Fibroblast of skin of scalp (primary cell): ENCODE results near the gene NSUN3. TPM values are rescaled to one million over a fixed set of nuclear protein-coding genes. Genes with fewer than 3 reads are reported as not detected.
"Not testable (repeated sequence)": the region's sequence is repeated elsewhere in the genome, so short reads cannot be mapped to it uniquely, and the experiment has no call there.

ENCODE experiments used
- DNase-seq: peaks from one replicate; pipeline ENCODE4 v3.0.0-alpha.2; 2013
- polyA plus RNA-seq, 2 experiments: library from polyadenylated mRNA; unstranded; fragments of 120-200 nt; gene quantifications; one replicate each; pipeline ENCODE4 v1.2.1, GENCODE V29; 2013; ENCODE audit not compliant: insufficient read length in 2 of 2

The NSUN3 gene
- polyA plus RNA-seq (2013, experiment 1 of 2; ENCODE audit: insufficient read length) = 7.0 TPM
- polyA plus RNA-seq (2013, experiment 2 of 2; ENCODE audit: insufficient read length) = 5.8 TPM

- peak; percentile 98 for DNase-seq
Measured at GRCh38 chr3:94062513-94063404, at the start of gene NSUN3, which contains the start of gene DHFR2. NSUN3 (plus strand) TSS chr3:94063061; CDS start chr3:94063127, 66 bp downstream. DHFR2 (minus strand) TSS chr3:94062916; CDS start chr3:94061511, 1,405 bp downstream.

GRCh38 chr3:94015025-94015424 lies 47.8 kb upstream of the NSUN3 start:
- no peak for DNase-seq

GRCh38 chr3:94019659-94020058 lies 43.2 kb upstream of the NSUN3 start:
- DNase-seq = no peak

- DNase-seq = no peak
Measured at GRCh38 chr3:94020293-94020692, 42.6 kb upstream of the NSUN3 start.

- DNase-seq = peak; percentile 71
Measured at GRCh38 chr3:94024385-94024784, 38.5 kb upstream of the NSUN3 start.

GRCh38 chr3:94026623-94027022 lies 36.2 kb upstream of the NSUN3 start:
- no peak for DNase-seq

GRCh38 chr3:94028093-94028837 lies 34.6 kb upstream of the NSUN3 start, which contains the start of gene STX19:
STX19 (minus strand) TSS chr3:94028597; CDS start chr3:94015269, 13,328 bp downstream.
- DNase-seq = no peak

- peak; percentile 60 for DNase-seq
Measured at GRCh38 chr3:94036909-94037507, 25.9 kb upstream of the NSUN3 start.

- DNase-seq = no peak
Measured at GRCh38 chr3:94043285-94043684, 19.6 kb upstream of the NSUN3 start.

- DNase-seq = not testable (repeated sequence)
Measured at GRCh38 chr3:94044100-94044936, 18.5 kb upstream of the NSUN3 start.

- DNase-seq = no peak
Measured at GRCh38 chr3:94046533-94046932, 16.3 kb upstream of the NSUN3 start.

- DNase-seq = no peak
Measured at GRCh38 chr3:94049267-94049666, 13.6 kb upstream of the NSUN3 start.

GRCh38 chr3:94050546-94050945 lies 12.3 kb upstream of the NSUN3 start:
- DNase-seq = no peak

GRCh38 chr3:94061297-94061696 lies 1.6 kb upstream of the NSUN3 start:
- DNase-seq = no peak

GRCh38 chr3:94063496-94064119 lies 747 bp downstream of the NSUN3 start:
- DNase-seq = no peak

GRCh38 chr3:94064243-94064860 lies 1.5 kb downstream of the NSUN3 start:
- DNase-seq = no peak

- DNase-seq = no peak
Measured at GRCh38 chr3:94065122-94065521, 2.3 kb downstream of the NSUN3 start.

GRCh38 chr3:94065819-94066480 lies 3.1 kb downstream of the NSUN3 start:
- no peak for DNase-seq

- no peak for DNase-seq
Measured at GRCh38 chr3:94066506-94067500, 3.9 kb downstream of the NSUN3 start.
